ENCODE measurements around the gene SH3PXD2A. TPM values are rescaled to one million over a fixed set of nuclear protein-coding genes. Genes with fewer than 3 reads are reported as not detected.

SH3PXD2A gene
- total RNA-seq, 2 experiments from 2014 or later, result 6.9 to 7.0 TPM

GRCh38 chr10:103720964-103721335, 134.4 kb downstream of the SH3PXD2A start:
- H3K9me3 Mint-ChIP-seq, result no peaks in the 10 kb centered on the region
- ChIA-PET CTCF (no interaction called here), POLR2A (no interaction called here)
- Histone ChIP-seq H3K4me1 (ENCODE audit: insufficient read depth, low read length) (peaks cover 4% of the 10 kb centered on the region), H3K27ac (ENCODE audit: low read depth in 1 of 2, low read length in 2 of 2) (no peak overlapping the region), H3K4me3 (ENCODE audit: low read length) (no peak overlapping the region), H3K27me3 (ENCODE audit: control insufficient read depth in 1 of 2, insufficient read depth in 2 of 2, low read length in 2 of 2) (no peaks in the 10 kb centered on the region), H3K36me3 (ENCODE audit: insufficient read depth, low read length) (no peaks in the 10 kb centered on the region), H3K9me3 (ENCODE audit: control insufficient read depth in 1 of 2, insufficient read depth in 1 of 2, low read length in 2 of 2) (no peaks in the 10 kb centered on the region)
- H3K27me3 Mint-ChIP-seq, result no peaks in the 10 kb centered on the region
- ATAC-seq (ENCODE audit: poor library complexity) (no peak), DNase-seq (no peak)
- TF ChIP-seq CTCF (IDR thresholded peaks at IDR 0.05), result no peak
- no peaks in the 10 kb centered on the region for H3K36me3 Mint-ChIP-seq (ENCODE audit: low read depth)
- intact Hi-C loops (cut with DNase I, micrococcal nuclease), result no loop called here
- H3K4me1 Mint-ChIP-seq (ENCODE audit: low read depth), result peaks cover 8% of the 10 kb centered on the region
- no peak overlapping the region for H3K4me3 Mint-ChIP-seq
- H3K27ac Mint-ChIP-seq, result no peak overlapping the region

DNA sequence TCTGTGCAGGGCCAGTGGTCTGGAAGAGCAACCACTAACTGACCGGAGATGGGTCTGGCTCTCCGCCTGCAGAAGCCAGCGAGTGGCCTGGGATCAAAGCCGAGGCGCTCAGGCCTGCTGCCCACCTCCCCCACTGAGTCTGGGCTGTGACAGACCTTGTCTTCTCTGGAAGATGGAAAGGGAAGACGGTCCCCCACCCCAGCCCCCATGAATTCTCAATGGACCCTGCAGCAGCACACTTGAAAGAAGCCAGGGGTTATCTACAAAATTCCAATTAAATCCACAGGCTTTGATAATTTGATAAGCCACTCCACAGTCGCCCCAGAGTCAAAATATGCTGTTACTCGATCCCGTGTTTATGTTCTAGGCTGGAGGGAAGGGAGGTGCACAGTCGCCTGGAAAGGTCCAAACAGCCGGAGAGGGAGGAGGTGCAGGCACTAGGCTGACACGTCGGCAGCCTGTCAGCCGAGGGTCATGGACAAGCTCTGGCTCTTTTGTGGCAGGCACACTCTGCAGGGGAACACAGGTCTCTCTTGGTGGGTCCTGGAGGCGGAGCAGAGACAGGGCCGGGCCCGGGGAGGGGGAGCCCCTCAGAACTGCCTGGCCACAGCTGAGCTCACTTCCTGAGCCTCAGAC, 134.9 kb downstream of the SH3PXD2A start:
- H3K4me1 Mint-ChIP-seq (ENCODE audit: low read depth), result peaks cover 8% of the 10 kb centered on the region
- Histone ChIP-seq H3K4me1 (ENCODE audit: insufficient read depth, low read length) (peaks cover 4% of the 10 kb centered on the region), H3K36me3 (ENCODE audit: insufficient read depth, low read length) (no peaks in the 10 kb centered on the region), H3K27ac (ENCODE audit: low read depth in 1 of 2, low read length in 2 of 2) (no peak overlapping the region), H3K4me3 (ENCODE audit: low read length) (no peak overlapping the region), H3K9me3 (ENCODE audit: control insufficient read depth in 1 of 2, insufficient read depth in 1 of 2, low read length in 2 of 2) (no peaks in the 10 kb centered on the region), H3K27me3 (ENCODE audit: control insufficient read depth in 1 of 2, insufficient read depth in 2 of 2, low read length in 2 of 2) (no peaks in the 10 kb centered on the region)
- no peaks in the 10 kb centered on the region for H3K27me3 Mint-ChIP-seq
- ChIA-PET CTCF (no interaction called here), POLR2A (no interaction called here)
- no peak for ATAC-seq (ENCODE audit: poor library complexity)
- intact Hi-C loops (cut with DNase I, micrococcal nuclease), result no loop called here
- no peaks in the 10 kb centered on the region for H3K9me3 Mint-ChIP-seq
- H3K36me3 Mint-ChIP-seq (ENCODE audit: low read depth), result no peaks in the 10 kb centered on the region
- no peak for TF ChIP-seq CTCF (IDR thresholded peaks at IDR 0.05)
- H3K4me3 Mint-ChIP-seq, result no peak overlapping the region
- no peak overlapping the region for H3K27ac Mint-ChIP-seq
- no peak for DNase-seq

DNA sequence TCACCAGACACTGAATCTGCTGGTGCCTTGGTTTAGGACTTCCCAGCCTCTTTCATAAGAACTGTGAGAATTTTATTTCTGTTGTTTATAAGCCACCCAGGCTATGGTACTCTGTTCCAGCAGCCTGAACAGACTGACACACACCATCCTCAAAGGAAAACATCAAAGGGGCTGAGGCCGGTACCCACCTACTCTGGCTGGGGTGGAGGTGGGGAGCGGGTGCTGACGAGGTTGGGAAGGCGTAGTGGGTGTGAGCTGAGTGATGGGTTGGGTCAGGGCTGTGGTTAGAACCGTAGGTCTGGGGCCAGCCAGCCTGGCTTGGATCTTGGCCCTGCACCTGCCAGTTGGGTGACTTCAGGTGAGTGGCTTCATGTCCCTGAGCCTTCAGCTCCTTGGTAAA, 136.3 kb downstream of the SH3PXD2A start:
- H3K4me1 ChIP-seq (ENCODE audit: insufficient read depth, low read length), result peaks cover 4% of the 10 kb centered on the region
- H3K9me3 Mint-ChIP-seq, result no peaks in the 10 kb centered on the region
- H3K27ac ChIP-seq (ENCODE audit: low read depth in 1 of 2, low read length in 2 of 2), result no peak overlapping the region
- no peaks in the 10 kb centered on the region for H3K27me3 ChIP-seq (ENCODE audit: control insufficient read depth in 1 of 2, insufficient read depth in 2 of 2, low read length in 2 of 2)
- H3K4me3 ChIP-seq (ENCODE audit: low read length), result no peak overlapping the region
- no peaks in the 10 kb centered on the region for H3K36me3 ChIP-seq (ENCODE audit: insufficient read depth, low read length)
- no peaks in the 10 kb centered on the region for H3K36me3 Mint-ChIP-seq (ENCODE audit: low read depth)
- no peaks in the 10 kb centered on the region for H3K27me3 Mint-ChIP-seq
- ChIA-PET POLR2A (no interaction called here), CTCF (no interaction called here)
- intact Hi-C loops (cut with DNase I, micrococcal nuclease), result no loop called here
- H3K4me1 Mint-ChIP-seq (ENCODE audit: low read depth), result peaks cover 8% of the 10 kb centered on the region
- ATAC-seq (ENCODE audit: poor library complexity) (no peak), DNase-seq (no peak)
- H3K4me3 Mint-ChIP-seq, result no peak overlapping the region
- H3K9me3 ChIP-seq (ENCODE audit: control insufficient read depth in 1 of 2, insufficient read depth in 1 of 2, low read length in 2 of 2), result no peaks in the 10 kb centered on the region
- H3K27ac Mint-ChIP-seq, result no peak overlapping the region
- no peak for TF ChIP-seq CTCF (IDR thresholded peaks at IDR 0.05)
